ENCODE measurements around the gene ANK3.

The ANK3 gene

GRCh38 chr10:60377955-60378354 lies 11.7 kb downstream of the ANK3 start:
- no peak for DNase-seq

GRCh38 chr10:60377042-60377352 lies 12.7 kb downstream of the ANK3 start:
- DNase-seq, result no peak

DNA sequence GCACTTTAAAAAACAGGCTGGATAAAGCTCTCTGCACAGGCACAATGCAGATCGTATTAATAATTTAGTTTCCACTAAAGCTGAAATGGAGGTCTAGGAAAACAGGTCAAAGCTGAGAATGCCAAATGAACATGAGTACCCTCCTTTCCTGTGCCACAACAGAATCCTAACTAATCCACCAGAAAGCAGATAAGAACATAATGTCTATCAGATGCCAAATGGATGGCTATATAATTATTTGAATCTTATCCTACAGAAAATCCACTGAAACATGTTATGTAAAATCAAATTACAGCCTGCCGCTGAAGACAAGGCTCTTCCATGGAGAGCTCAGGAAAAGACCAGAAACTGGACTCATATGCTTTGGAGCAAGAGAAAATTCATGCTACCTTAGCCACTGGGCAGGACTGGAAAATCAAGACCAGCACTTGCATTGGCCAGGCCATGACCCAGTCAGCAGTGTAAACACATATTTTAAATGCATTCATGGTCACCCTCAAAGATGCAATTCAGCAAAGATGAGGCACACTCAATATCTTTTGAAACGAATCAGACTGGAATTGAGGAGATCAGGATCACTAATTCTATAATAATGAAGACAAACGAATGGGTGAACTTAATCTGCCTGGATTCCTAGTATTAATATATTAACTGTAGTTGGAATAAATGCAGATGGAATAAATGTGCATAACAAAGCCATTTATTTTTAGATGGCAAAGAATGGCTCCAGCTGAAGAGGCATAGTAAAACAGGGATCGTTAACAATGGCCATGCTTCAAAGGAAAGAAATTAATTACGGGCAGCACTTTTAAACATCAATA lies 13.2 kb downstream of the ANK3 start:
- DNase-seq, result no peak

GRCh38 chr10:60375293-60376004 lies 14.2 kb downstream of the ANK3 start:
- no peak for DNase-seq

GRCh38 chr10:60374836-60375235 lies 14.8 kb downstream of the ANK3 start:
- no peak for DNase-seq

DNA sequence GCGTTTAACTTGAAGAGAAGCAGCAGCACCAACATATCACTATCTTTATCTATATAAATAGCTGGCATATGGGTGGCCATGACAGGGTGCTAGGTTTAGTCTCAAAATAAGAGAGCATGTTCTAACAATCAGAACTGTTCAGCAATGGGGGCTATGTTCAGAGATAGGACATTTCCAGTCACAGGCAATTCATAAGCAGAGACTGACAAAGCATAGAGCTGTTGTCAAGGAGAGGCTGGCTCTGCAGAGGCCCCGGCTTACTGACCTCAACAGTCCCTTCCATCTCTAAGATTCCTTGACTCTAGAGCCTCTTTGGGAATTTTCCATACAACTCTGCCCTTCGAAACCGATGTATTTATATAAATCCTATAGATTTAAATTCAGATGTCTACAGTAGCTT lies 17.2 kb downstream of the ANK3 start:
- DNase-seq, result peak in 3 of 56 donors; percentile 9 to 31 (median 23)

- DNase-seq, result no peak
These were observed 20.1 kb downstream of the ANK3 start for GRCh38 chr10:60369547-60369930.

DNA sequence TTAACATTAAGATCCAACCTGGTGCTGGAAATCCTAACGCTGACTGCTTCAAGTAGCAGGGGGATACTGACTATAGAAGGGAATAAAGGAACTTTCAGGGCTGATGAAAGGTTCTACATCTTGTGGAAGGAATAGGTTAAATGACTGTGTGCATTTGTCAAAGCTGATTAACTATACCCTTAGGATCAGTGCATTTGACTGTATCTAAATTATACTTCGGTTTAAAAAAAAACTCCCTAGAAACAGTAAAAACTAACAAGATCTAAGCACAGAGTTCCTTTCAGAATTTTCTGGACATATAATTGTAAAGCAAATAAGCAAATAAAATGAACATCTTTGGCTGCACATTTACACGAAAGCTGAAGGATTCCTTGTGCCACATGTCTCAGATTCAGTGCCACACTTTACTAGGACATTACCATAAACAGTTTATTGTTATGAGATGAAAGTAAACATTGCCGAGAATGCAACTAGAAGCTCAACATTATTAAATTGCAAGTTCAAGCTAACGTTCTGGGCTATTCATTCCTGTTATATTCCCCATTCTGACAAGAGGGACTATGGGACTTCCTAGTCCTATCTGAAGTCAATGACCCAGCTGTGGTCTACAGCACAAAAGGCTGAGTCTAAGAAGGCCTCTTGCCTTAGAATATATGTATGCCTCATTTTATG lies 20.7 kb downstream of the ANK3 start:
- no peak for DNase-seq

DNA sequence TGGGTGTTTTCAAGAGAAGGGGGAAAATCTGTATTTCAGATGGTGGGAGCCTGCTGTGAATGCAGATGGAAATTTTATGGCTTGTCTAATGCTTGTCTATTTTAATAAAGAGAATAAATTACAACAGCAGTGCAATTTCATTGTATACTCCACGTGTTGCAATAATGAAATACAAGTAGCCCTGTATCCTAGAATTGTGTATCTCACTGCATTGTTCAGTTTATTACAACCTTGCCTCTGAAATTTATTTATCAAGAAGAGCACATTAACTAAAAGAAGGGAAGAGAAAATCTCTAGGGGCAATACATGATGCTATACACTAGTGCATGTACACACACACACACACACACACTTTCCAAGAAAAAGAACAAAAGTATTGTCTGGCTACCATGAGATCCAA lies 21.8 kb downstream of the ANK3 start:
- no peak for DNase-seq

GRCh38 chr10:60367431-60367830 lies 22.2 kb downstream of the ANK3 start:
- peak in 1 of 56 donors; percentile 38 for DNase-seq

DNA sequence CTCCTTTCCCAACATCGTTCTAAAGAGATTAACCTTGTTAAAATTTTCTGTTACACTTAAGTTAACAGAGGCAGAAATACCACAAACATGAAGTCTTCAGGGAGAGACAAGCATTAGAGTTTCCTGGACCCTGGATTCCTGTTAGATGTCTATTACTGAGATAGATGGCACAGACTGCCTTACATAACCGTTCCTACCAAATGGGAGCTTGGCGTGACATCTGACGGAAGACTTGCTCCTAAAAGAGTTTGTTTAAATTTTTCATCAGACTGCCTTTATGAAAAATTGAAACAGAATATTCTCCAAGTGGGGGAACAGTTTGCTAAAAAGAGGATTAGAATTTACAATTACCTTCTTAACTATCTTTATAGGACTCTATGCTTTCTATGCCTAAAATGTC lies 22.7 kb downstream of the ANK3 start:
- peak in 2 of 56 donors; percentile 10 to 33 for DNase-seq

DNA sequence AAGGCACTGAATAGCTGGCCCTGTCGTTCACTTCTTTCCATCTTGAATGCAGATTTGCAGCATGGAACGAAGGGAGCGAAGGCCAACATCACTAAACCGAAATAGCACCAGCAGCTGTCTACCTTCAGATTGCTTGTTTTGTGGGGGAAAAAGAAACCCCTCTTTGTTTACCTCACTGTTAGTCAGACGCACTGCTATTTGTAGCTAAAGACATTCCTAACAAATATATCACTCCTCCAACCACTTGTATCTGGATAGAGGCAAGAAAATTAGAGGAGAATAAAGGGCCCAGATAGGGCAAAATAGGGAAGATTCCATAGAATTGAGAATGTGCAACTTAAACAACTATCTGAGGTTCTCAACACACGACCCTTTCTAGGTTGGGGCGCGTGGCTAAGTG lies 26.5 kb downstream of the ANK3 start:
- no peak for DNase-seq

- DNase-seq, result no peak
These were observed 27.2 kb downstream of the ANK3 start for GRCh38 chr10:60362461-60362860.

DNA sequence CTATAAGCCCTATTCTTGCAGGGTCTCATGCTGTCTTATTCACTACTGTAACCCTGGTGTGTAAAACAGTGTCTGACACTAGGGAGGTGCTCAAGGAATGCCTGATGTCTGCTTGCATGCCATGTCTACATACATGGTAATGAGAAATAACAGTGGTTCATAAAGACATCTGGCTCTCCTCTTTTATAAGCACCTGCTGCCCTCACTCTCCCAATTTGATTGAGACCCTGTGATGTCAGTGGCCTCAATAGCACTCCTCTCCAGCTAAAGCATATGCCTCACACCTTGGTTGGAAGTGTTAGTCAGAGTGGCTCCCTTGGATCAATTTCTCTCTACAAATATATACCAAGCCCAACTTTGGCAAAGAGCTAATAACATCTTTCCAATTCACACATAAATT lies 30.6 kb downstream of the ANK3 start:
- no peak for DNase-seq

DNA sequence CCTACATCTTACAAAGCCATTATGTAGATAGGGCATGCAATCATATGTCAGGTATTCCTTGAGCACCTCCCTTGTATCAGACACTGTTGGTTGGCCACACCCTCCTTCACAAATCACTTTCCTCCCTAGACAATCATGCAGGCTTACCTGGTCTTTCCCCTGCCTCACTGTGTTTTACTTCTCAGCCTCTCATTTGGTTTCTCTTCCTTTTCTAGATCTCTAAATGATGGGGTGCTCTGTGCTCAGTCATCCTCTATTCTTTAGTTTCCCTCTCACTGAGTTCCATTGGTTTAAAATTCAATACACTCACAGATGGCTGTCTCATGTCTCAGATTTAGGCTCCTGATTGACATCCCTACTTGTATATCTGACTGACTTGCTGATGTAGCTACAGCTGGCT lies 31.4 kb downstream of the ANK3 start:
- no peak for DNase-seq

GRCh38 chr10:60353519-60354258 lies 36.0 kb downstream of the ANK3 start:
- DNase-seq, result peak in 49 of 56 donors; percentile 8 to 84 (median 55)

GRCh38 chr10:60352105-60352504 lies 37.6 kb downstream of the ANK3 start:
- peak in 14 of 56 donors; percentile 7 to 61 (median 26) for DNase-seq

GRCh38 chr10:60351191-60351853 lies 38.4 kb downstream of the ANK3 start:
- peak in 5 of 56 donors; percentile 7 to 36 (median 28) for DNase-seq

DNA sequence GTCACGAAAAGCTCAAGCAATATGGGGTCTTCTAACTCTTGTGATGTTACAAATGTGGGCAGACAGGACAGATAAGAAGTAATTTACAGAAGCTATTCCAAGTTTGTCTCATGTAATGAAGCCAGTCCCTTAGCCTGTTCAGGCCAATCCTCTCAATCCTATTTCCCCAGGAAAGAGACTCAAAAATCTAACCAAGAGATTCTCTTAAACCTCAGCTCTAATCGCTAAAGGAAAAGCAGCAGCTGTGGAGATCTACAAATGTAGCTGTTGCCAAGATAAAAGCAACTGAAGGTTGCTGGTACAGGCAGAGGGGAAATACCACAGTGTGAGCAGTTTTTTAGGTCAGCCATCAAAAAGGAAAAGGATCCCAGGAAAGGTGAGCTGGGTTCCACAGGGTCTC lies 39.3 kb downstream of the ANK3 start:
- DNase-seq, result no peak

DNA sequence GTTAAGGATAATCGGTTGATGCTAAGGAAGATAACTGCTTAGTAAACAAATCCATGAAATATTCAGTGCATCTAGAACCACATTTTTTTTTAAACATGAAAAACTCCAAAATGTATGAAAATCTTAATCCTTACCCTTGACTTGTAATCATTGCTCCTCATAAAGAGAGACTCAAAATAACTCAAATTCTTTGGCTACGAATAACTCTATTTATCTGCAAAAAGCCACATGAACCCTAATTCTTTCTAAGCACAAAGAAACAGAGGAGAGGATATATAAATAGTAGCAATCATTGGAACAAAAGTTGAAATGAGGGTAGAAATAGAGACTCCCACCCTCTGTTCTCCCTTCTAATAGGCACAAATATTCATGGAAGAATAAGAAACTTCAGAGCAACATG lies 40.2 kb downstream of the ANK3 start:
- no peak for DNase-seq

DNA sequence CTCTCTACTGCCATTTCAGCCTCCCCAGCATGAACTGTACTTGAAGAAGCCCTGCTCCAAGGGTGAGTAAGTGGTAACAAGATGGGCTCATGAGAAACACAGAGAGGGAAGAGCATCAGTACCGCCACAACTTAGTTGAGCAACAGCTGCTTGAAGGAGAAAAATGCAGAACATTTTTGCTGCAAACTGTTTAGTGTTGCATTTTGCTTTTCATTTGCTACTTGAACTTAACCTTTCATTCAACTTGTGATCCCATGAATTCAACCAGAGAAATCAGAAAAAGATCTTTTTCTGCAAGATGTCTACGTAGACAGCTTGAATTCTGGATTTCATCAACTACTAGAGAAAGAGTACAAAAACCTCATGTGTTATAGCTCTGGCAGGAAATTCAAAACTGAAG lies 40.7 kb downstream of the ANK3 start:
- no peak for DNase-seq
